IMR-90 (cell line): ENCODE results near the gene MSMP. TPM values are rescaled to one million over a fixed set of nuclear protein-coding genes. Genes with fewer than 3 reads are reported as not detected.

ENCODE experiments used
- ATAC-seq: fragments of 200-7000 bp; cut with Tn5 transposase; 2 replicates; pipeline ENCODE4 v1.9.1; 2020; ENCODE audit warnings: low read depth, mild to moderate bottlenecking, moderate library complexity
- BruUV-seq: library from RNA; stranded (reverse); fragments of 400-500 nt; replicated peaks from 2 replicates; lab custom pipeline; 2021; lab: Mats Ljungman, UMichigan
- CTCF ChIA-PET: fragments of 300-600 bp; formaldehyde crosslinking; extraction: SDS; loops from one replicate; lab custom pipeline; 2021; ENCODE audit warnings: antibody characterized with exemption; lab: Yijun Ruan, JAX
- POLR2A ChIA-PET: fragments of 300-600 bp; sonication (Branson Sonifier 250); formaldehyde crosslinking; loops from one replicate; lab custom pipeline; 2022; ENCODE audit warnings: antibody characterized with exemption; ENCODE audit not compliant: unreplicated experiment; lab: Charles Lee
- DNase-seq: peaks from one replicate; pipeline ENCODE4 v3.0.0; 2013
- H2AFZ ChIP-seq: replicated peaks from 2 replicates; pipeline ENCODE3; 2013; ENCODE audit warnings: low read length, mild to moderate bottlenecking; ENCODE audit not compliant: poor library complexity
- H2AK5ac ChIP-seq: 2 replicates; pipeline ENCODE4 v1.6.1; 2013; ENCODE audit warnings: low read depth, low read length, inconsistent platforms
- H2AK9ac ChIP-seq: replicated peaks from 2 replicates; pipeline ENCODE3; 2013; ENCODE audit warnings: mild to moderate bottlenecking, low read depth, low read length, moderate library complexity; ENCODE audit not compliant: poor library complexity
- H2BK120ac ChIP-seq: 2 replicates; pipeline ENCODE4 v1.6.1; 2013; ENCODE audit warnings: low read depth, low read length, inconsistent platforms
- H2BK15ac ChIP-seq: 3 replicates; pipeline ENCODE4 v1.6.1; 2013; ENCODE audit warnings: low read depth, low read length, inconsistent platforms
- H2BK20ac ChIP-seq: 2 replicates; pipeline ENCODE4 v1.6.1; 2013; ENCODE audit warnings: low read depth, mild to moderate bottlenecking, inconsistent platforms, low read length, moderate library complexity
- H2BK5ac ChIP-seq: 2 replicates; pipeline ENCODE4 v1.6.1; 2013; ENCODE audit warnings: mild to moderate bottlenecking, low read depth, low read length, inconsistent platforms; ENCODE audit not compliant: poor library complexity, severe bottlenecking
- H3K14ac ChIP-seq: replicated peaks from 2 replicates; pipeline ENCODE4 v1.6.1; 2013; ENCODE audit warnings: low read depth, low read length, inconsistent platforms
- H3K18ac ChIP-seq: 2 replicates; pipeline ENCODE4 v1.6.1; 2013; ENCODE audit warnings: low read depth, low read length, control low read depth
- H3K23ac ChIP-seq: 2 replicates; pipeline ENCODE4 v1.6.1; 2013; ENCODE audit warnings: low read depth, low read length, inconsistent platforms
- H3K27ac ChIP-seq: 2 replicates; pipeline ENCODE4 v1.5.1; 2013; ENCODE audit warnings: mild to moderate bottlenecking, control low read depth, low read length; ENCODE audit not compliant: insufficient read depth
- H3K27me3 ChIP-seq: 2 replicates; pipeline ENCODE4 v1.6.1; 2013; ENCODE audit warnings: low read length; ENCODE audit not compliant: control insufficient read depth, insufficient read depth
- H3K36me3 ChIP-seq: 2 replicates; pipeline ENCODE4 v1.6.1; 2013; ENCODE audit warnings: low read length, mixed read lengths; ENCODE audit not compliant: control insufficient read depth, insufficient read depth
- H3K4ac ChIP-seq: 2 replicates; pipeline ENCODE4 v1.6.1; 2013; ENCODE audit warnings: low read depth, low read length, inconsistent platforms
- H3K4me1 ChIP-seq: 2 replicates; pipeline ENCODE4 v1.6.1; 2013; ENCODE audit warnings: low read length, mixed read lengths; ENCODE audit not compliant: control insufficient read depth, insufficient read depth
- H3K4me2 ChIP-seq: 2 replicates; pipeline ENCODE4 v1.6.1; 2013; ENCODE audit warnings: low read depth, mild to moderate bottlenecking, control low read depth, low read length, moderate library complexity
- H3K4me3 ChIP-seq: 2 replicates; pipeline ENCODE4 v1.5.1; 2013; ENCODE audit warnings: low read depth, mild to moderate bottlenecking, control low read depth, low read length, moderate library complexity; ENCODE audit not compliant: insufficient read depth
- H3K56ac ChIP-seq: 2 replicates; pipeline ENCODE4 v1.6.1; 2013; ENCODE audit warnings: low read length, inconsistent platforms; ENCODE audit not compliant: insufficient read depth; ENCODE audit errors: extremely low read depth
- H3K79me1 ChIP-seq, 2 experiments: 2 replicates each; pipeline ENCODE4 v1.6.1; 2013; ENCODE audit warnings: low read length in 2 of 2, inconsistent platforms in 1 of 2, low read depth in 1 of 2
- H3K9ac ChIP-seq: 2 replicates; pipeline ENCODE4 v1.6.1; 2013; ENCODE audit warnings: low read depth, low read length, control low read depth
- H3K9me1 ChIP-seq: 2 replicates; pipeline ENCODE4 v1.6.1; 2013; ENCODE audit warnings: low read length, inconsistent platforms; ENCODE audit not compliant: insufficient read depth
- H3K9me3 ChIP-seq: 2 replicates; pipeline ENCODE4 v1.6.1; 2013; ENCODE audit warnings: low read length; ENCODE audit not compliant: control insufficient read depth, insufficient read depth
- H4K20me1 ChIP-seq: 2 replicates; pipeline ENCODE4 v1.6.1; 2013; ENCODE audit warnings: low read length, inconsistent platforms; ENCODE audit not compliant: insufficient read depth
- H4K5ac ChIP-seq: 2 replicates; pipeline ENCODE4 v1.6.1; 2013; ENCODE audit warnings: mild to moderate bottlenecking, low read depth, low read length, control low read depth
- H4K8ac ChIP-seq, 2 experiments: 2 replicates each; pipeline ENCODE4 v1.6.1; 2013; ENCODE audit warnings: low read depth in 2 of 2, low read length in 2 of 2, control low read depth in 1 of 2, inconsistent platforms in 1 of 2
- H4K91ac ChIP-seq: 2 replicates; pipeline ENCODE4 v1.6.1; 2013; ENCODE audit warnings: low read depth, low read length, inconsistent platforms; ENCODE audit not compliant: insufficient read depth
- MXI1 ChIP-seq: IDR thresholded peaks from 2 replicates; pipeline ENCODE4 v1.6.1; 2012; ENCODE audit warnings: low read depth, mild to moderate bottlenecking, low read length, moderate library complexity, borderline replicate concordance
- POLR2A ChIP-seq: IDR thresholded peaks from 2 replicates; pipeline ENCODE4 v1.6.1; 2012; ENCODE audit warnings: mild to moderate bottlenecking, low read depth, low read length
- SMC3 ChIP-seq: fragments of 150-350 bp; IDR thresholded peaks from 2 replicates; pipeline ENCODE4 v1.6.1; 2016; ENCODE audit warnings: low read depth, mild to moderate bottlenecking, antibody characterized with exemption, low read length, moderate library complexity
- WGBS, 2 experiments: methylation state at CpG; one replicate each; pipeline versions ENCODE4 v1.1.5 to v1.1.7; 2013; ENCODE audit warnings: missing lambda C conversion rate in 2 of 2; ENCODE audit not compliant: insufficient read length in 1 of 2; ENCODE audit errors: extremely low coverage in 2 of 2; 5-methylcytosine and 5-hydroxymethylcytosine counted together
- dilution Hi-C: fragments of 300-500 bp; cut with HindIII; formaldehyde crosslinking; loops from one replicate; pipeline ENCODE4 v1.14.3; 2018; ENCODE audit warnings: low sequenced_read_pairs; ENCODE audit not compliant: unreplicated experiment
- in situ Hi-C: fragments of 300-500 bp; cut with MboI; formaldehyde crosslinking; loops from 3 replicates; pipeline ENCODE4 v1.14.3; 2019; ENCODE audit warnings: low sequenced_read_pairs, inconsistent platforms, mixed read lengths
- intact Hi-C: fragments of 100-400 bp; cut with micrococcal nuclease; formaldehyde crosslinking; loops from 2 replicates; pipeline ENCODE4 v1.10.0; 2022
- polyA plus RNA-seq, 3 experiments: library from polyadenylated mRNA; depleted of rRNA; stranded (reverse); fragments of >200 nt; gene quantifications; 2 replicates each; pipeline ENCODE4 v1.2.3, GENCODE V29; 2012; ENCODE audit warnings: low replicate concordance in 1 of 3
- total RNA-seq: library from RNA; depleted of rRNA; stranded (reverse); fragments of >200 nt; gene quantifications from 2 replicates; pipeline ENCODE4 v1.2.3, GENCODE V29; 2012
- TF ChIP-seq, protein P1 (sequence below): fragments of 150-350 bp; IDR thresholded peaks from 2 replicates; pipeline ENCODE4 v1.6.1; 2016; ENCODE audit warnings: low read depth, mild to moderate bottlenecking, low read length, moderate library complexity, borderline replicate concordance

The MSMP gene
- total and polyA plus RNA-seq, 2 of the 4 experiments (the other 2 are of a cell fraction): not detected

GRCh38 chr9:35730486-35730854, 23.6 kb downstream of the MSMP start:
- CTCF ChIA-PET: no interaction called here
- Histone ChIP-seq H2BK20ac (peak overlapping the region; percentile 66), H2AK9ac (peak overlapping the region; percentile 94), H3K9me3 (no peaks in the 10 kb centered on the region), H4K5ac (peak overlapping the region; percentile 57), H2BK120ac (peak overlapping the region; percentile 80), H3K56ac (peak overlapping the region; percentile 98), H4K20me1 (peaks cover 28% of the 10 kb centered on the region), H4K8ac (peak overlapping the region; percentile 82 to 91), H3K27me3 (no peaks in the 10 kb centered on the region), H2BK5ac (peak overlapping the region; percentile 96), H3K4me3 (peak overlapping the region; percentile 99), H4K91ac (peak overlapping the region; percentile 99), H3K36me3 (peaks cover 6% of the 10 kb centered on the region), H3K14ac (peak overlapping the region; percentile 99), H3K79me1 (peaks cover 17 to 73% of the 10 kb centered on the region in 2 experiments), H2AFZ (no peak overlapping the region), H3K9me1 (peaks cover 5% of the 10 kb centered on the region; the same call in 1 of the 2 replicates), H3K23ac (peak overlapping the region; percentile 100), H3K27ac (peak overlapping the region; percentile 90), H3K18ac (peak overlapping the region; percentile 79), H3K4me1 (peaks cover 25% of the 10 kb centered on the region), H2BK15ac (peak overlapping the region; percentile 67), H2AK5ac (peak overlapping the region; percentile 98), H3K4me2 (peak overlapping the region; percentile 96), H3K4ac (peak overlapping the region; percentile 99), H3K9ac (peak overlapping the region; percentile 99)
- no peak for TF ChIP-seq SMC3
- TF ChIP-seq MXI1: no peak
- 0 out of 2 replicates have a peak, but pooled peaks have one; percentile 18 for TF ChIP-seq POLR2A
- TF ChIP-seq, protein P1, sequence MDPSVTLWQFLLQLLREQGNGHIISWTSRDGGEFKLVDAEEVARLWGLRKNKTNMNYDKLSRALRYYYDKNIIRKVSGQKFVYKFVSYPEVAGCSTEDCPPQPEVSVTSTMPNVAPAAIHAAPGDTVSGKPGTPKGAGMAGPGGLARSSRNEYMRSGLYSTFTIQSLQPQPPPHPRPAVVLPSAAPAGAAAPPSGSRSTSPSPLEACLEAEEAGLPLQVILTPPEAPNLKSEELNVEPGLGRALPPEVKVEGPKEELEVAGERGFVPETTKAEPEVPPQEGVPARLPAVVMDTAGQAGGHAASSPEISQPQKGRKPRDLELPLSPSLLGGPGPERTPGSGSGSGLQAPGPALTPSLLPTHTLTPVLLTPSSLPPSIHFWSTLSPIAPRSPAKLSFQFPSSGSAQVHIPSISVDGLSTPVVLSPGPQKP: no peak
- ATAC-seq: no peak
- in situ Hi-C loops (no loop called here), intact Hi-C loops (no loop called here), dilution Hi-C loops (no loop called here)
- POLR2A ChIA-PET: interaction anchor here (0.6 kb wide), 1 partner anchor 733 kb away, joined by 3 read pairs; no protein-coding TSS in a partner anchor
- BruUV-seq: no TSS peak
- 79 to 100% methylated on average over 2 of the region's 2 CpGs for WGBS, 2 experiments
- no peak for DNase-seq
